Endodermal cell (in vitro differentiated cells): Measurements from ENCODE around the gene DLG1. TPM values are rescaled to one million over a fixed set of nuclear protein-coding genes. Genes with fewer than 3 reads are reported as not detected.

ENCODE experiments used
- DNase-seq: peaks from one replicate; pipeline ENCODE4 v3.0.0-alpha.2; 2017
- H3K27ac ChIP-seq: 2 replicates; pipeline ENCODE4 v1.5.1; 2013; ENCODE audit warnings: mild to moderate bottlenecking, low read depth, low read length, moderate library complexity
- H3K27me3 ChIP-seq: 2 replicates; pipeline ENCODE4 v1.6.1; 2013; ENCODE audit warnings: mild to moderate bottlenecking, low read length, moderate library complexity; ENCODE audit not compliant: insufficient read depth, control insufficient read depth, poor library complexity, severe bottlenecking
- H3K36me3 ChIP-seq: 2 replicates; pipeline ENCODE4 v1.7.0; 2013; ENCODE audit warnings: mild to moderate bottlenecking, low read length, moderate library complexity; ENCODE audit not compliant: control insufficient read depth, insufficient read depth
- H3K4me1 ChIP-seq: one replicate; pipeline ENCODE4 v1.7.0; 2013; ENCODE audit warnings: low read length; ENCODE audit not compliant: control insufficient read depth, insufficient read depth
- H3K4me3 ChIP-seq: 2 replicates; pipeline ENCODE4 v1.5.1; 2013; ENCODE audit warnings: mild to moderate bottlenecking, low read length, moderate library complexity
- H3K9ac ChIP-seq: 2 replicates; pipeline ENCODE4 v1.6.1; 2013; ENCODE audit warnings: mild to moderate bottlenecking, low read length, moderate library complexity; ENCODE audit not compliant: poor library complexity, severe bottlenecking; ENCODE audit errors: extremely low read depth
- H3K9me3 ChIP-seq: 2 replicates; pipeline ENCODE4 v1.6.1; 2013; ENCODE audit warnings: mild to moderate bottlenecking, low read length, moderate library complexity; ENCODE audit not compliant: control insufficient read depth
- H3K27ac Mint-ChIP-seq: 2 replicates; pipeline ENCODE4 v1.8.0; 2020; ENCODE audit warnings: mixed read lengths
- H3K27me3 Mint-ChIP-seq: 2 replicates; pipeline ENCODE4 v1.8.0; 2021; ENCODE audit warnings: mild to moderate bottlenecking, mixed read lengths; ENCODE audit not compliant: insufficient read depth
- H3K36me3 Mint-ChIP-seq: 2 replicates; pipeline ENCODE4 v1.8.0; 2020; ENCODE audit warnings: low read depth, mixed read lengths
- H3K4me1 Mint-ChIP-seq: 2 replicates; pipeline ENCODE4 v1.8.0; 2020; ENCODE audit warnings: mixed read lengths
- H3K4me3 Mint-ChIP-seq: 2 replicates; pipeline ENCODE4 v1.8.0; 2020; ENCODE audit warnings: mild to moderate bottlenecking, moderate library complexity, mixed read lengths
- H3K9me3 Mint-ChIP-seq: 2 replicates; pipeline ENCODE4 v1.8.0; 2020; ENCODE audit warnings: mild to moderate bottlenecking, mixed read lengths
- WGBS, 2 experiments: methylation state at CpG; one replicate each; pipeline versions ENCODE4 v1.1.5 to v1.1.7; 2013; ENCODE audit warnings: missing lambda C conversion rate in 2 of 2, mixed read lengths in 1 of 2; ENCODE audit not compliant: insufficient coverage in 1 of 2, insufficient read length in 1 of 2; 5-methylcytosine and 5-hydroxymethylcytosine counted together
- total RNA-seq, 2 donors: library from RNA; stranded (reverse); fragmentation: NEBNext Ultra II Directional in 1 of 2; extraction: Animal tissue kit (Norgen Biotek cat#: 25700) in 1 of 2; gene quantifications; 2 replicates in 1 of 2; 3 replicates in 1 of 2; pipeline ENCODE4 v1.2.1, GENCODE V29; 2021
- TF ChIP-seq, protein P1 (sequence below): fragments of 200-600 bp; sonication (generic); conservative IDR thresholded peaks from 2 replicates; pipeline ENCODE4 v1.5.0; 2021; ENCODE audit warnings: antibody characterized with exemption, mild to moderate bottlenecking

The DLG1 gene
- total RNA-seq, 2 donors from 2014 or later, result 78.7 to 96.9 TPM

DNA sequence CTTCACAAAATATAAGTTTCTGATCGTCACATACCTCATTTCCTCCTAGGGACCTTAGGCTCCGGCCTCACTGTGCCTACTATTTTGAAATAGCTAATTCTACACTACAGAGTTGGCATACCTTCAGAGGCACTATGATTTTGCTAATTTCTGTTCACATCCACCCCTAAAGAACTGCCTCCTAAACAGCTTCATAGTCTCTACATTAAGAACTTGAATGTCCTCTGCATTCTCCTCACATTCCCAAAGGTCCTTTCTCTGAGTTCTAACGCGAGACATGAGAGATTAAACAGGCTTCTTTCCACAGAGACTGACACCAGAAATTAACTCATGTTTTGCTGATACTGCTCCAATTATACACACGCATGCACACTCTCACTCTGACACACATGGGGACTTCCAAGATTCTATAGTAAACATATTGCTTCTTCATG lies 75.5 kb downstream of the DLG1 start:
- no peaks in the 10 kb centered on the region for H3K27me3 Mint-ChIP-seq
- no peaks in the 10 kb centered on the region for H3K9me3 ChIP-seq
- no peak overlapping the region for H3K27ac Mint-ChIP-seq
- H3K9me3 Mint-ChIP-seq, result no peaks in the 10 kb centered on the region
- H3K36me3 Mint-ChIP-seq, result no peaks in the 10 kb centered on the region
- no peak overlapping the region for H3K27ac ChIP-seq
- no peak overlapping the region for H3K9ac ChIP-seq
- H3K27me3 ChIP-seq, result no peaks in the 10 kb centered on the region
- DNase-seq, result no peak
- H3K36me3 ChIP-seq, result no peaks in the 10 kb centered on the region
- H3K4me3 Mint-ChIP-seq, result no peak overlapping the region
- no peak overlapping the region for H3K4me3 ChIP-seq
- no peaks in the 10 kb centered on the region for H3K4me1 ChIP-seq
- TF ChIP-seq, protein P1, sequence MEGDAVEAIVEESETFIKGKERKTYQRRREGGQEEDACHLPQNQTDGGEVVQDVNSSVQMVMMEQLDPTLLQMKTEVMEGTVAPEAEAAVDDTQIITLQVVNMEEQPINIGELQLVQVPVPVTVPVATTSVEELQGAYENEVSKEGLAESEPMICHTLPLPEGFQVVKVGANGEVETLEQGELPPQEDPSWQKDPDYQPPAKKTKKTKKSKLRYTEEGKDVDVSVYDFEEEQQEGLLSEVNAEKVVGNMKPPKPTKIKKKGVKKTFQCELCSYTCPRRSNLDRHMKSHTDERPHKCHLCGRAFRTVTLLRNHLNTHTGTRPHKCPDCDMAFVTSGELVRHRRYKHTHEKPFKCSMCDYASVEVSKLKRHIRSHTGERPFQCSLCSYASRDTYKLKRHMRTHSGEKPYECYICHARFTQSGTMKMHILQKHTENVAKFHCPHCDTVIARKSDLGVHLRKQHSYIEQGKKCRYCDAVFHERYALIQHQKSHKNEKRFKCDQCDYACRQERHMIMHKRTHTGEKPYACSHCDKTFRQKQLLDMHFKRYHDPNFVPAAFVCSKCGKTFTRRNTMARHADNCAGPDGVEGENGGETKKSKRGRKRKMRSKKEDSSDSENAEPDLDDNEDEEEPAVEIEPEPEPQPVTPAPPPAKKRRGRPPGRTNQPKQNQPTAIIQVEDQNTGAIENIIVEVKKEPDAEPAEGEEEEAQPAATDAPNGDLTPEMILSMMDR, result no peak
- 91 to 94% methylated on average over 4 to 5 of the region's 5 CpGs for WGBS, 2 experiments
- peaks cover 4% of the 10 kb centered on the region for H3K4me1 Mint-ChIP-seq

- H3K4me3 ChIP-seq, result no peak overlapping the region
- no peaks in the 10 kb centered on the region for H3K9me3 Mint-ChIP-seq
- H3K27me3 Mint-ChIP-seq, result no peaks in the 10 kb centered on the region
- peaks cover 4% of the 10 kb centered on the region for H3K4me1 Mint-ChIP-seq
- H3K4me1 ChIP-seq, result no peaks in the 10 kb centered on the region
- no peak for DNase-seq
- no peak overlapping the region for H3K4me3 Mint-ChIP-seq
- no peak overlapping the region for H3K27ac ChIP-seq
- TF ChIP-seq, protein P1, result no peak
- H3K36me3 Mint-ChIP-seq, result no peaks in the 10 kb centered on the region
- H3K9ac ChIP-seq, result no peak overlapping the region
- H3K27me3 ChIP-seq, result no peaks in the 10 kb centered on the region
- WGBS, 2 experiments, result 67 to 79% methylated on average over 4 to 6 of the region's 6 CpGs
- no peaks in the 10 kb centered on the region for H3K36me3 ChIP-seq
- no peak overlapping the region for H3K27ac Mint-ChIP-seq
- H3K9me3 ChIP-seq, result no peaks in the 10 kb centered on the region
Measured at GRCh38 chr3:197219619-197220018, 78.8 kb downstream of the DLG1 start.

DNA sequence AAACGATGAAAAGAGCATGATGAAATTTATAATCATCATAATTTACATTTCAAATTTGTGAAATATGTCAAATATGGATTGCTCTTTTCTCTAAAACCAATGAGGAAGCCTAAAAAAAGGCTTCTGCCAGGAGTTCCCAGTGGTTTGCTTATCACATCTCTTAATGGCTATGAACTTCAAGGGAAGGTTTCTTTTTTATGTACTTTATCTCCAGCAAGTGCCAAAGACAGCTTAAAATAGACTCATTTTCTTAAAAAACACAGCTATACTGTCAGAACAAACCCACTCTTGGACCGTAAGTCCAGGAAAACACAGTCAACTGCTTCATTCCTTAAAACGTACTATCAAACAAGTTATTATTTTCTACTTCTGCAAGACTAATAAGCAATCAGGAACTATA lies 80.2 kb downstream of the DLG1 start:
- H3K9ac ChIP-seq, result no peak overlapping the region
- 91 to 98% methylated on average over 2 of the region's 3 CpGs for WGBS, 2 experiments
- no peaks in the 10 kb centered on the region for H3K36me3 Mint-ChIP-seq
- H3K4me3 ChIP-seq, result no peak overlapping the region
- H3K27me3 ChIP-seq, result no peaks in the 10 kb centered on the region
- H3K4me1 Mint-ChIP-seq, result peaks cover 3% of the 10 kb centered on the region
- H3K27ac ChIP-seq, result no peak overlapping the region
- no peaks in the 10 kb centered on the region for H3K36me3 ChIP-seq
- no peaks in the 10 kb centered on the region for H3K4me1 ChIP-seq
- DNase-seq, result no peak
- TF ChIP-seq, protein P1, result no peak
- no peaks in the 10 kb centered on the region for H3K9me3 Mint-ChIP-seq
- H3K27ac Mint-ChIP-seq, result no peak overlapping the region
- H3K9me3 ChIP-seq, result no peaks in the 10 kb centered on the region
- no peaks in the 10 kb centered on the region for H3K27me3 Mint-ChIP-seq
- no peak overlapping the region for H3K4me3 Mint-ChIP-seq
